ENCODE results near the gene RMND1.
"Not testable (repeated sequence)": the region's sequence is repeated elsewhere in the genome, so short reads cannot be mapped to it uniquely, and the experiment has no call there.

The RMND1 gene

DNA sequence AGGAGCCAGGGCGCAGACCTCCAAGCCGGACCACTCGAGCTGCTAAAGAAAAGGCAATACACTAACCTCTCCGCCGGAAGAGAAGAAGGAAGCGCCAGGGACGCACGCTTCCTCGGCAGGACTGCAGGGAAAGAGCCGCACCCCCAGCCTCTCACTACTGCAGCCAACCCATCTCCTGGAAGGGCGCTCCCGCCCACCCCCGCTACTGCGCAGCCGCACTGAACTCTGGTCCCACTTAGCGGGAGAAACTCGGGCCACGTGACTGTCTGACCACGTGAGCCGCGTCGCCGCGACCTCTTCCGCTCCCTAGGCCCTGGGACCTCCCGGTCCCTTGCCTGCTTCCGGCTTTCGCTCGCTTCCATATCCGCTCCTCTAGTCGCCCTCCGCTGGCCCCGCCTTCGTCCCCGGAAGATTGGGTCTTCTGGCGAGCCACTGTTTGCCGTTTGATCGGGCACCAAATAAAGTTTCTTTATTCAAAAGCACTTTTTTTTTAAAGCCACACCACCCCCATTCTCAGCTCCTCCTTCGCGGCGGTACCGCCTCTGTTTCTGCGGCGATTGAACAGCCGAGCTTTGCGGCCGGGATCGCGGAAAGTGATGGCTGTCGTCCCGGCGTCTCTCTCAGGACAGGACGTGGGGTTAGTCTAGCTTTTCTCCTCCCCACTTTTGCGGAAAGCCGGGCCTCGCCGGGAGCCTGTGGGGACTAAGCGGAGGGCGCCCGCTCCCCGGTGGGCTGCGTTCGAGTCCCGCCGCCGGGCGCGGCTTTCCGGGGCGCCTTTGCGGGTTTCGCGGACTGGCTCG is at the start of gene RMND1:
TSS of gene RMND1 (minus strand) at position 177 of the 800 bp plus-strand sequence. CDS start 6,315 bp downstream, outside the sequence.
- DNase-seq: peak; percentile 99

DNA sequence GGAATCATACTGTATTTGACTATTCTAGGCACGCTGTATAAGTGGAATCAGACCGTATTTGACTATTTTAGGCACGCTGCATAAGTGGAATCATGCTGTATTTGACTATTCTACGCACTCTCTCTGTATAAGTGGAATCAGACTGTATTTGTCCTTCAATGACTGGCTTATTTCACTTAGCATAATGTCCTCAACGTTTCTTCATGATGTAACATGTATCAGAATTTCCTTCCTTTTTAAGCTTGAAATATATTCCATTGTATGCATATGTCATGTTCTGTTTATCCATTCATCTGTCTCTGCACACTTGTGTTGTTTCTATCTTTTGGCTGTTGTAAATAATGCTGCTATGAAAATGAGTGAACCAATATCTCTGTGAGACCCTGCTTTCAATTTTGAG is 47.6 kb upstream of the RMND1 start:
- no peak for DNase-seq

- DNase-seq: no peak
Measured at GRCh38 chr6:151498327-151498726, 46.4 kb upstream of the RMND1 start.

DNA sequence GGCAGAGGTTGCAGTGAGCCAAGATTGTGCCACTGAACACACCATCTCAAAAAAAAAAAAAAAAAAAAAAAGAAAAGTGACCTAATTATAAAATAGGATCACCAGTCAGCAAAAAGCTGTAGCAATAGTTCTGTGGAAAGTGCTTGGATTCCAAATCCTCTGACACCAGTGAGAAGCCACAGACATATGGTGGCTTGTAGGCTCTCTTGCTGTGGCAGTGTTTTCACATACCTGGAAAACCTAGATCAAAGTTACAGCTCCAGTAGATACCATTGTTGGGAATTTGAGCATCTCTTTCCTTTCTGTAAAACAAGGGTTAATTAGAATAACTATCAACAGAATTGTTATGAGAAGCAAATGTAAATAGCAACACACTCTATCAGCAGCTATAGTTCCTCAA is 46.0 kb upstream of the RMND1 start:
- no peak for DNase-seq

DNA sequence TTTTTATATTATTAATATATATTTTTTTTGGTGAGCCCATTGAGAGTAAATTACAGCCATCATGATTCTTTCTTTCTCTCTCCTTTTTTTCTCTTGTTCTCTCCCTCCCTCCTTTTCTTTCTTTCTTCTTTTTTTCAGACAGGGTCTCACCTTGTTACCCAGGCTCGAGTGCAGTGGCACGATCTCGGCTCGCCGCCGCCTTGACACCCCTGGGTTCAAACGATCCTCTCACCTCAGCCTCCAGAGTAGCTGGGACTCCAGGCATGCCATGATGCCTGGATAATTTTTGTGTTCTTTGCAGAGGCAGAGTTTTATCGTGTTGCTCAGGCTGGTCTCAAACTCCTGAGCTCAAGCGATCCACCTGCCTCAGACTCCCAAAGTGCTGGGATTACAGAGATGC is 43.5 kb upstream of the RMND1 start:
- no peak for DNase-seq

DNA sequence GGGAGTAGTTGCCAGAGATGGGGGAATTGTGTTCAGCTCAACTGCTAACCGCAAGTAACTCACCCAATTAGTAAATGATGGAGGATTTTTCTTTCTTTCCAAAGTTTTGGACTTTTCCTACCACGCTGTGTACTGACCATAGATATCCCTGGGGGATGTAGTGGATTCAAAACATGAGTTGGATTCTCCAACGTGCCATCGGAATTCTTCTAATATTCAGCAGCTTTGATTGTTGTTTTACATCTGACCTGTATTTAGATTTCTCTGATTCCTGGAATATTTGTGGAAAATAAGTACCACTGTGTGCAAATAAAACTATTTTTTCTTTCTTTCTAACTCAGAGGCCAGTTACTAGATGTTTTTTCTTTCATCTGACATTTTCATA is 43.0 kb upstream of the RMND1 start:
- no peak for DNase-seq

GRCh38 chr6:151494235-151494935 is 42.5 kb upstream of the RMND1 start:
- peak; percentile 41 for DNase-seq

DNA sequence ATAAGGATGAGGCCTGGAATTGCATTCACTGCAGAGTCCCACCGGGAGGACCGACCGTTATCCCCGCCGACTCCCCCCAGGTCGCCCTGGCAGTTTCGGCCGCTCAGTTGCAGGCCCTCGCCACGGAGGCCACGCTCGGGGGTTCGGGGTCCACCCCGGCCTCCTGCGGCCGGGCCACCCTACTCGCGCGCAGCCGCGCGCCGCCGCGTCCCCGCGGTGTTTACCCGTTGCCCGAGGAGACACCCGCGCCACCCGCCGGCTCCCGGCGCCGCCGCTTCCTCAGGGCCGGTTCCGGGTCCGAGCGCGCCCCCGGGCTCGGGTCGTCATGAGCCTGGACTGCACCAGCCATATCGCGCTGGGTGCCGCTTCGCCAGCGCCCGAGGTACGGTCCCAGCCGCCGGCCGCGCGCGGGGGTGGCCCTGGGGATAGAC is 41.9 kb upstream of the RMND1 start, which contains the start of gene CCDC170:
TSS of gene CCDC170 (plus strand) at position 214 of the 431 bp plus-strand sequence. CDS start at position 326, 112 bp downstream.
- DNase-seq: peak; percentile 39

DNA sequence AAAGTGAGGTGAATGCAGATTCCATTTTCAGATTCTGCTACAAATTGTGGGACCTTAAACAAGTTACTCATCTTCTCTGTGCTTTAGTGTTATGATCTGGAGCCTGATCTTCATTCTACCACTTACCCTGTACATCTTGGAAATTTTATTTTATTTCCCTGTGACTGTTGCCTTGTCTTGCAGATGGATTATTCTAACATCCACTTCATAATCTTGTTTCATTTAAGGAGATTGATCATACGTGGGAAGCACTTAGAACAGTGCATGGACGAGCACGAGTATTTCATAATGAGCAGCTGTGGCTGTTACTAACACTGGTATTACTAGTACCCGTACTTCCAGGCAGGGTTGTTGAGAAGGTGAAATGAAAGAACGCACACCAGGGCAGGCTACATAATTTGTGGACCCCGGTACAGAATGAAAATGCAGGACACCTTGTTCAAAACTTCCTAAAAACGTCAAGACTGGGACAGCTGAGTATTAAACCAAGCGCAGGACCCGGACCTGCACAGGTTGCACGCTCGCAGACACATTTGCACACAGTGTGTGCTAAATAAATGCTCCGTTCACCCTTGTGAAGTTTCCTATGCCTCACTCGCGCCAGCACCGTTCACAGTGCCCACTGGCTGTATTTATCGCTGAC is 41.4 kb upstream of the RMND1 start:
- DNase-seq: no peak

GRCh38 chr6:151490996-151491395 is 39.1 kb upstream of the RMND1 start:
- DNase-seq: no peak

GRCh38 chr6:151488226-151488625 is 36.3 kb upstream of the RMND1 start:
- no peak for DNase-seq

DNA sequence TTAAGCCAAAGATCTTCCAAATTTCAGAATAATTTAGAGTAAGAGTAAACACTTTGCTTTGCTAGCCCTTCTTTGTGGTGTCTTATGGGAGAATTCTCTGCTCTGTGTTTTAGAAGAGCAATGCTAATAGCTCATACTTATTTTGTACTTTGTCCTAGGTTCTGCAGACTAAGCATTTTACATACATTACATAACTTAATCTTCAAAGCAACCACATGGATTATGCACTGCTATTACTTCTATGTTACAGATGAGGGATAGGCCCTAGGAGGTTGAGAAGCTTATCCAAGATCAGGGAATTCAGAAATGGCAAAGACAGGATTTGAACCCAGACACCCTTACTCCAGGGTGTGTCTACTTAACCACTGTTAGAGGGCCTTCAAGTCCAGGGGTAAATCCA is 32.1 kb upstream of the RMND1 start:
- DNase-seq: no peak

DNA sequence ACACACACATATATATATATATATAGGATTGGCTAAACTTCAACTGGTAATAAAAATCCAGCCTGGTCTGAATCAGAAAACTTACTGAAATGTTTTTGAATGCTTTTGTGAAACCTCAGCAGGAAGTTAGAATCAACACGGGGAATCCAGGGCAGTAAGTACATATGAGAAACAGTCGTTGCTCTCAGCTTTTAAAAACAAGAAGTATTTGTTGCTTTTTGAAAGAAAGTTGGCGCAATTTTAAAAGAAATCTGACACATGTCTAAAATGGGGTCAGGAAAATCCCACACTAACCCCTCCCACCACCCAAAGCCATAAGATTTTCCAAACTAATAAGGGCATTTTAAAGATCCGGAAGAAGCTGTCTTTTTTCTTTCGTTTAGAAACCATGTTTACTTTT is 30.4 kb upstream of the RMND1 start:
- no peak for DNase-seq

GRCh38 chr6:151481786-151482185 is 29.9 kb upstream of the RMND1 start:
- no peak for DNase-seq

DNA sequence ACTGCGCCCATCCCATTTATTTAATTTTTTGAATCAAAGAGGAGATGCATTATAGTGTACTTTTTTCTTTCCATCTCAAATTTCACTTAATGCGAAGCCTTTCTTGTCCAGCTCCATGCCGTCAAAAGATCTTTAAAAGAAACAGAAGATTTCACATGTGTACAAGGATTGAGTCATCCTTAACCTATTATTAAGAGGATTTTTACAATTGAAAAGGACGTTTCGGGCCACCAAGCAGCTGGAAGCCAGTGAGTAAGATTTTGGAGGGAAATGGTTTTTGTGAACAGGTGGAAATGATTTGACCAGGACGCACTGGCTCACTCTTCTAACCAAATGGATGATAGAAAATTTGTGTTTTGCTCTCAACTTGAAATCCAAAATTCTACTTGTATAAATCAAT is 26.7 kb upstream of the RMND1 start:
- no peak for DNase-seq

DNA sequence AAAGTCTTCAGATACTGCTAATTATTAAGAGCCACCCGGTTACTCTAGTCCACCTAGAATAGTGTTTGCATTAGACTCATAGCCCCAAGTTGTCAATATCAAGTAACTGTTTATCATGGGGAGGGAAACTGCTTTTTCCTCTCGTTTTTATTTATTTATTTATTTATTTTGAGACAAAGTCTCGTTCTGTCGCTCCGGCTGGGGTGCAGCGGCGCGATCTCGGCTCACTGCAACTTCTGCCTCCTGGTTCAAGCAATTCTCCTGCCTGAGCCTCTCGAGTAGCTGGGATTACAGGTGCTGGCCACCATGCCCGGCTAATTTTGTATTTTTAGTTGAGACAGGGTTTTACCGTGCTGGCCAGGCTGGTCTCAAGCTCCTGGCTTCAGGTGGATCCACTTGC is 25.8 kb upstream of the RMND1 start:
- DNase-seq: no peak

DNA sequence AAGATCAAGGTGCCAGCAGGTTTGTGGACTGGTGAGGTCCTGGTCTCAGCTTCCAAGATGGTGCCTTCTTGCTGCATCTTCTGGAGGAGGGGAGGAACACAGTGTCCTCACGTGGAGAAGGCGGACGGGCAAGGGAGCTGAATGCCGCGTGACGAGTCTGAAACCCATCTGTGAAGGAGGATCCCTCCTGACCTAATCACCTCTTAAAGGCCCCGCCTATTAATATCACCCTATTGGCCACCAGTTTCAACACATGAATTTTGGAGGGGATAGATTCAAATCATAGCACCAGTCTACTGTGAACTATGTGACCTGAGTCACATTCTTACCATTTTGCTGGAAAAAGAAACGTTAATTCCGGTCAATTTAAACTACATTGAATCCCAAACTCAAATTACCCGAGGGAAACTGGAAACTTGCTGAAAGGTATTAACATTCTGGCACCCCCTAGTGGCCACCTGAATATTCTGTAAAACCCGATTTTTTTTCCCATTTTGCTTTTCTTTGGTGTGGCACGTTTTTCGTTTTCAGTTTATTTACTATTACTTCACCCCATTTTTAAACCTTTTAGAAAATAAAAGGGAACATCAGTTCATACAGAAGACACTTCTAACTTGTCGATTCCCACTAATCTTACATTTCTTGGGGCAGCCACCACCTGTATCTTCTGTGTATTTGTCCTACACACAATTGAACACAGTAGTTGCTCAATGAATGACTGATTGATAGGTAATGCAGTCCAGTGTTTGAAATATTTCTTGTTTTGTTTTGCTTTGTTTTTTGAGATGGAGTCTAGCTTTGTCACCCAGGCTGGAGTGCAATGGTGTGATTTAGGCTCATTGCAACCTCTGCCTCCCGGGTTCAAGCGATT is 24.0 kb upstream of the RMND1 start:
- peak; percentile 23 for DNase-seq

DNA sequence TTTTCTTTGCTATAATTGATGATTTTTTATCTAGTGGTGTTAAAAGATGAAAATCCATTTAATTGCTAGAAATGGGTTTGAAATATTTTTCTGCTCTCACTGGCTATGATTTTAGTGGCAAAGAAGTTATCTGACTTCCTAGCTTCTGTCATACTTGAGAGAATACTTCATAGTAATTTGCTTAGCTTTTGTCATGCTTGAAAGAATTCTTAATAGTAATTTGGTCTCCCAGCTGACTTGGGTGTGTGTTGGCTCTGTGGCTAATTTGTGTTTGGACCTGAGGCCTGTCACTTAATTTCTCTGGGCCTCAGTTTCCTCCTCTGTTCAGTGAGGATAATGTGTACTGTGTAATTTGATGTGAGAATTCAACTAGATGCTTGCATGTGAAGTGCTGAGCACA is 12.8 kb upstream of the RMND1 start:
- no peak for DNase-seq

DNA sequence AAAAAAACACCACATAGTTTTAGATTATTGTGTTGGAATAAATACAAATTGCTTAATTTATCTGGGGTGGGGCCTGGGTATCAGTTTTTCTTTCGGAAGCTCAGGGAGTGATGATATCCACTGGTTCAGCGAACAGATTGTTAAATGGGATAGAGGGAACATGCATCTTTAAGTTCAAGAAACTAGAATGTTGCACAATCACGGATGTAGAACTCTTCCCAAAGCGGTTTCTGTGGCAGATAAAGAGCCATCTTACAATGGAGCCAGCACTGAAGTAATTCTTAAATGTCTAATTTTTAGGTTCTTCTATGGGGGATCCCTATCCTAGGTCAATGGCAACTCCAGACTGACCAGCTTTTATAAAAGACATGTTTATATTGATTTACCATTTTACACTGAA is 9.7 kb upstream of the RMND1 start:
- no peak for DNase-seq

- DNase-seq: not testable (repeated sequence)
Measured at GRCh38 chr6:151455751-151456398, 3.9 kb upstream of the RMND1 start.

GRCh38 chr6:151452750-151453427 is 963 bp upstream of the RMND1 start:
- DNase-seq: no peak

All from NCI-H748 treated with DMSO at 0.1 percent for 48 hours (cell line).